NCI-H510A (cell line): ENCODE results near the gene WDR17.

Experiments used
- DNase-seq: peaks from one replicate; lab custom pipeline; 2025; lab: John Stamatoyannopoulos, UW

The WDR17 gene

GRCh38 chr4:176099314-176099713 lies 33.7 kb downstream of the WDR17 start:
- DNase-seq = no peak

- no peak for DNase-seq
Measured at GRCh38 chr4:176102414-176103063, 36.9 kb downstream of the WDR17 start.

GRCh38 chr4:176107695-176108094 lies 42.1 kb downstream of the WDR17 start:
- no peak for DNase-seq

- no peak for DNase-seq
Measured at GRCh38 chr4:176123710-176124407, 58.2 kb downstream of the WDR17 start.

- DNase-seq = no peak
Measured at GRCh38 chr4:176125063-176125462, 59.4 kb downstream of the WDR17 start.

GRCh38 chr4:176134670-176135069 lies 69.0 kb downstream of the WDR17 start:
- no peak for DNase-seq

- DNase-seq = no peak
Measured at GRCh38 chr4:176137631-176138030, 72.0 kb downstream of the WDR17 start.

- DNase-seq = no peak
Measured at GRCh38 chr4:176139518-176139917, 73.9 kb downstream of the WDR17 start.

- no peak for DNase-seq
Measured at GRCh38 chr4:176142253-176142652, 76.6 kb downstream of the WDR17 start.

- DNase-seq = no peak
Measured at GRCh38 chr4:176149680-176150355, 84.2 kb downstream of the WDR17 start.

- DNase-seq = no peak
Measured at GRCh38 chr4:176150356-176150682, 84.7 kb downstream of the WDR17 start.

GRCh38 chr4:176150704-176151103 lies 85.1 kb downstream of the WDR17 start:
- no peak for DNase-seq

GRCh38 chr4:176153124-176153523 lies 87.5 kb downstream of the WDR17 start:
- DNase-seq = no peak

GRCh38 chr4:176156656-176157055 lies 91.0 kb downstream of the WDR17 start:
- no peak for DNase-seq

- DNase-seq = no peak
Measured at GRCh38 chr4:176163041-176163440, 97.4 kb downstream of the WDR17 start.

GRCh38 chr4:176185051-176185450 lies 119.4 kb downstream of the WDR17 start:
- DNase-seq = no peak

GRCh38 chr4:176186067-176186466 lies 120.4 kb downstream of the WDR17 start:
- DNase-seq = no peak

GRCh38 chr4:176186671-176187395 lies 121.2 kb downstream of the WDR17 start:
- no peak for DNase-seq

GRCh38 chr4:176187624-176188023 lies 122.0 kb downstream of the WDR17 start:
- no peak for DNase-seq

GRCh38 chr4:176188654-176189053 lies 123.0 kb downstream of the WDR17 start:
- no peak for DNase-seq

- DNase-seq = no peak
Measured at GRCh38 chr4:176189891-176190795, 124.5 kb downstream of the WDR17 start.

- peak; percentile 44 for DNase-seq
Measured at GRCh38 chr4:176191974-176192373, 126.3 kb downstream of the WDR17 start.
